Heart left ventricle (tissue), 16 donors: ENCODE data around the gene UVSSA. TPM values are rescaled to one million over a fixed set of nuclear protein-coding genes. Genes with fewer than 3 reads are reported as not detected.
A peak's percentile ranks its signal among the peaks of the same experiment; 100 is the strongest.

Experiments
- ATAC-seq, 4 donors: fragments of 200-7000 bp; cut with Tn5 transposase; one replicate each; pipeline ENCODE4 v1.9.1; 2020 to 2022; ENCODE audit warnings: moderate library complexity in 4 of 4, mild to moderate bottlenecking in 3 of 4, moderate number of reproducible peaks in 1 of 4
- DNase-seq, 5 donors: peaks; one replicate each; pipeline ENCODE4 v3.0.0-alpha.2; 2020
- H3K27ac ChIP-seq, 12 donors: fragments of 200-600 bp; sonication (generic) in 4 of 12; one replicate each; pipeline versions ENCODE4 v1.5.0 to v1.8.0; 2016 to 2022; ENCODE audit warnings: mild to moderate bottlenecking in 2 of 12
- H3K27me3 ChIP-seq, 9 donors: fragments of 200-600 bp; sonication (generic) in 2 of 9; one replicate each; pipeline versions ENCODE4 v1.5.1 to v1.8.0; 2016 to 2022; ENCODE audit warnings: mild to moderate bottlenecking in 3 of 9
- H3K36me3 ChIP-seq, 9 donors: fragments of 200-600 bp; sonication (generic) in 2 of 9; one replicate each; pipeline versions ENCODE4 v1.5.0 to v1.8.0; 2018 to 2022; ENCODE audit warnings: mild to moderate bottlenecking in 2 of 9
- H3K4me1 ChIP-seq, 12 donors: fragments of 200-600 bp; sonication (generic) in 4 of 12; one replicate each; pipeline versions ENCODE4 v1.5.0 to v1.8.0; 2016 to 2022; ENCODE audit warnings: mild to moderate bottlenecking in 3 of 12
- H3K4me3 ChIP-seq, 12 donors: fragments of 200-600 bp; sonication (generic) in 4 of 12; one replicate each; pipeline versions ENCODE4 v1.5.0 to v1.8.0; 2017 to 2022; ENCODE audit warnings: mild to moderate bottlenecking in 9 of 12, moderate library complexity in 4 of 12
- H3K9me3 ChIP-seq, 12 donors: fragments of 200-600 bp; sonication (generic) in 4 of 12; one replicate each; pipeline versions ENCODE4 v1.5.0 to v1.8.0; 2016 to 2022; ENCODE audit warnings: mild to moderate bottlenecking in 1 of 12
- CTCF ChIP-seq, 12 donors: fragments of 200-600 bp; sonication (generic) in 4 of 12; IDR thresholded peaks; one replicate each; pipeline versions ENCODE4 v1.5.0 to v1.8.0; 2018 to 2022; ENCODE audit warnings: antibody characterized with exemption in 12 of 12, mild to moderate bottlenecking in 5 of 12
- POLR2A ChIP-seq, 2 donors: fragments of 450-650 bp; IDR thresholded peaks; one replicate each; pipeline ENCODE4 v1.6.1; 2017; ENCODE audit warnings: antibody characterized with exemption in 2 of 2, mild to moderate bottlenecking in 2 of 2, moderate library complexity in 2 of 2
- WGBS, 4 donors: extraction: QIAGEN DNeasy Blood & Tissue Kit in 2 of 4; methylation state at CpG; one replicate each; pipeline versions ENCODE4 v1.1.5 to v1.1.7; 2013 to 2018; 5-methylcytosine and 5-hydroxymethylcytosine counted together
- intact Hi-C, 10 donors: fragments of 100-400 bp; cut with DNase I; formaldehyde crosslinking; loops; one replicate each; pipeline versions ENCODE4 v1.11.1 to v1.14.2; 2022
- polyA plus RNA-seq, 2 donors: library from polyadenylated mRNA; stranded (reverse); fragments of 200-250 nt; gene quantifications; one replicate each; pipeline ENCODE4 v1.2.3, GENCODE V29; 2013
- total RNA-seq, 9 donors: library from RNA; depleted of rRNA in 2 of 9; stranded (reverse); fragments of >200 nt in 2 of 9; fragmentation: NEBNext Ultra II Directional in 3 of 9; extraction: Animal tissue kit (Norgen Biotek cat#: 25700) in 3 of 9; gene quantifications; one replicate each; pipeline versions ENCODE4 v1.1.0 to v1.2.4, GENCODE V29; 2016 to 2023
- donor health status: ischemic (EF 13 %, LVEDD 7.1; RV severe dilation, severe dysfunction).
- donor health status: healthy with polysubstance abuse.
- donor health status: DM: no; HTN: yes; CAD: no.
- donor health status: DM: no; HTN: no; CAD: no.
- donor health status: ischemic (EF 25% LVEDD 6.9; RV normal size, moderate dysfunction).
- donor health status: ischemic (EF 25% LVEDD 5.7; RV mildly dilated, moderate dysfunction).
- donor health status: healthy.
- donor health status: DM: yes; HTN: yes; CAD: no.
- donor health status: ischemic (EF 35%, LVEDD 5.7; RV mildly dilated, moderate dysfunction).
- donor health status: nonischemic (EF 11% LVEDD 7.7; RV severe dilation, severe dysfunction).
- donor health status: DM: yes; HTN: yes; CAD: no.
- donor health status: PGD.
- donor health status: ischemic (EF 29% LVEDD 5.4; RV normal size, mild dysfunction).
- donor health status: nonischemic (EF 23%, LVEDD 6.1; RV moderate dilation, normal function).

UVSSA gene
- total and polyA plus RNA-seq, 11 donors: 4.7 to 14.2 (median 6.7) TPM

GRCh38 chr4:1299301-1299860 is 47.6 kb upstream of the UVSSA start:
- Histone ChIP-seq H3K9me3 (no peaks in the 10 kb centered on the region), H3K4me1 (peaks cover 6 to 34% (median 18%) of the 10 kb centered on the region in 12 donors), H3K27ac (peak overlapping the region in 1 of 12 donors; percentile 87), H3K36me3 (peaks cover 0 to 53% (median 43%) of the 10 kb centered on the region in 9 donors), H3K4me3 (no peak overlapping the region), H3K27me3 (no peaks in the 10 kb centered on the region)
- intact Hi-C loops: no loop called here
- no peak for TF ChIP-seq POLR2A (IDR thresholded peaks at IDR 0.05)
- no peak for TF ChIP-seq CTCF (IDR thresholded peaks at IDR 0.05)
- DNase-seq (peak in 1 of 5 donors; percentile 30), ATAC-seq (no peak)
- WGBS, 4 donors: 67 to 85% (median 82%) methylated on average over 15 of the region's 15 CpGs

- Histone ChIP-seq H3K4me3 (no peak overlapping the region), H3K4me1 (peaks cover 0 to 24% (median 9%) of the 10 kb centered on the region in 12 donors), H3K9me3 (no peaks in the 10 kb centered on the region), H3K36me3 (peaks cover 0 to 64% (median 51%) of the 10 kb centered on the region in 9 donors), H3K27ac (peak overlapping the region in 6 of 12 donors; percentile 19 to 87 (median 29)), H3K27me3 (no peaks in the 10 kb centered on the region)
- intact Hi-C loops: no loop called here
- WGBS, 4 donors: 76 to 83% (median 79%) methylated on average over 39 to 40 of the region's 40 CpGs
- TF ChIP-seq CTCF (IDR thresholded peaks at IDR 0.05) (no peak), POLR2A (IDR thresholded peaks at IDR 0.05) (no peak)
- DNase-seq: peak in 3 of 5 donors; percentile 48 to 64 (median 64)
- ATAC-seq: peak in 3 of 4 donors; percentile 52 to 78 (median 57)
These were observed 46.2 kb upstream of the UVSSA start for GRCh38 chr4:1300466-1301455.

- intact Hi-C loops: no loop called here
- WGBS, 4 donors: 23 to 88% (median 49%) methylated on average over 4 of the region's 4 CpGs
- H3K9me3 ChIP-seq: no peaks in the 10 kb centered on the region
- H3K36me3 ChIP-seq: peaks cover 0 to 58% (median 49%) of the 10 kb centered on the region in 9 donors
- H3K4me1 ChIP-seq: peaks cover 0 to 28% (median 9%) of the 10 kb centered on the region in 12 donors
- DNase-seq (no peak), ATAC-seq (no peak)
- no peaks in the 10 kb centered on the region for H3K27me3 ChIP-seq
- H3K4me3 ChIP-seq: no peak overlapping the region
- peak overlapping the region in 1 of 12 donors; percentile 87 for H3K27ac ChIP-seq
- TF ChIP-seq POLR2A (IDR thresholded peaks at IDR 0.05): no peak
- no peak for TF ChIP-seq CTCF (IDR thresholded peaks at IDR 0.05)
These were observed 44.8 kb upstream of the UVSSA start for GRCh38 chr4:1302159-1302558.

GRCh38 chr4:1305261-1305711 is 41.7 kb upstream of the UVSSA start:
- no peaks in the 10 kb centered on the region for H3K27me3 ChIP-seq
- H3K9me3 ChIP-seq: no peaks in the 10 kb centered on the region
- H3K4me1 ChIP-seq: peaks cover 4 to 42% (median 25%) of the 10 kb centered on the region in 12 donors
- DNase-seq (peak in 2 of 5 donors; percentile 5 to 28), ATAC-seq (no peak)
- WGBS, 4 donors: 79 to 98% (median 97%) methylated on average over 13 of the region's 13 CpGs
- H3K4me3 ChIP-seq: no peak overlapping the region
- H3K27ac ChIP-seq: no peak overlapping the region
- no peak for TF ChIP-seq POLR2A (IDR thresholded peaks at IDR 0.05)
- intact Hi-C loops: no loop called here
- peaks cover 0 to 27% (median 20%) of the 10 kb centered on the region in 9 donors for H3K36me3 ChIP-seq
